HCEC 1CT (cell line): ENCODE measurements around the gene ATF7IP2.
"Not testable (repeated sequence)": the region's sequence is repeated elsewhere in the genome, so short reads cannot be mapped to it uniquely, and the experiment has no call there.

Experiments
- DNase-seq: peaks from one replicate; pipeline ENCODE4 v3.0.0-alpha.2; 2017

Gene ATF7IP2, protein sequence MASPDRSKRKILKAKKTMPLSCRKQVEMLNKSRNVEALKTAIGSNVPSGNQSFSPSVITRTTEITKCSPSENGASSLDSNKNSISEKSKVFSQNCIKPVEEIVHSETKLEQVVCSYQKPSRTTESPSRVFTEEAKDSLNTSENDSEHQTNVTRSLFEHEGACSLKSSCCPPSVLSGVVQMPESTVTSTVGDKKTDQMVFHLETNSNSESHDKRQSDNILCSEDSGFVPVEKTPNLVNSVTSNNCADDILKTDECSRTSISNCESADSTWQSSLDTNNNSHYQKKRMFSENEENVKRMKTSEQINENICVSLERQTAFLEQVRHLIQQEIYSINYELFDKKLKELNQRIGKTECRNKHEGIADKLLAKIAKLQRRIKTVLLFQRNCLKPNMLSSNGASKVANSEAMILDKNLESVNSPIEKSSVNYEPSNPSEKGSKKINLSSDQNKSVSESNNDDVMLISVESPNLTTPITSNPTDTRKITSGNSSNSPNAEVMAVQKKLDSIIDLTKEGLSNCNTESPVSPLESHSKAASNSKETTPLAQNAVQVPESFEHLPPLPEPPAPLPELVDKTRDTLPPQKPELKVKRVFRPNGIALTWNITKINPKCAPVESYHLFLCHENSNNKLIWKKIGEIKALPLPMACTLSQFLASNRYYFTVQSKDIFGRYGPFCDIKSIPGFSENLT

DNA sequence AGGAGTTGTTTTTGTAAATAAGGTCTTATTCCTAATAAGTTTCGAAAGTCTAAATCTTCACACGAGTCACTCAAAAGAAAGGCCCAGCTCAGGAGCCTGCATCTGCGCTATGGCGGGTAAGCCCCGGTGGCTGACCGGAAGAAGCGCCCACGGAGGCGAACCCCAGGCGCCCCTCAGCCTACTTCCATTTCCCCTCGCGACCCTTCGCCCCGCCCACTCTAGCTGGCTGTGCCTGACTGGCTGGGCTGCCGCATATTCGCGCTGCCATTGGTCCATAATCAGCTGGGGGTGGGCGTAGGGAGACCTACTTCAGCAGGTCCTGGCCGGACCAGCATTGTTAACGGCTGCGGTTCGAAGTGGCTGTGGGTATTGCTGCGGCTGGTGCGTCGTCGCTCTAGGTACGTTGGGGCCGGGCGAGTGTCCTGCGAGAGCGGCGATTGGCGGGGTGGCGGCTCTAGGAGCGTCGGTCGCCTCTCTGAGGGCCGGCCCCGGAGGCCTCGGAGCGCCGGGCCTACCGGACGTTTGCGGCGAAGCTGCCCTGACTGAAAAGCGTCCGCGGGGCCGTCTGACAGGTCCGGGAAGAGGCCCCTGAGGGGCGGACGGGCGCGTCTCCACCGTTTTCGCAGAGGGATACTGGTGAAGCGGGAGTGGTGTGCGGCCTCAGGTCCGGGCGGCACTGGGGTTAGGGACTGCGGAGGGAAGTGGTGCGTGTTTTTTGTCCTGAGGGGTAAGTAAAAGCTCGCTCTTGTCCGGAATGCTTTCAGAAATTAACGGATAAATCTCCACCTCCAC lies at the start of gene ATF7IP2:
ATF7IP2 (plus strand) TSS at position 337 of the 792 bp plus-strand sequence. CDS start 44,560 bp downstream, outside the sequence.
- DNase-seq = no peak

DNA sequence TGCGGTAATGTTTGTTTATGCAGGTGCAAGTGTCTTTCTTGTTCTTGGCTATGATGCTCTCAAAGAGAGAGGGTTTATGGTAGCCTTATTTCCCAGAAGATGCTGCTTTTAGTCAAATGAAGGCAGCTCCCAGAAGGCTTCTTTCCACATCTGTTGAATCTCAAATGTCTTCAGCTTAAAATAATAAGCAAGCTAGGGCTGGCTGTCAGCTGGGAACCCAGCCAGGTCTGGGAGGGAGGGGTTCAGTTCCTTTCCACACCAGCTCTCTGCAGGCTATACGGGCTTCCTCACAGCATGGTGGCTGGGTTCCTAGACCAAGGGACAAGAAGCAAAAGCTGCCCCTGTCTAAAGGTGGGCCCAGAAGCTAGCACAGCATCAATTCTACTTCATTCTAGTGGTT lies 47.4 kb upstream of the ATF7IP2 start:
- no peak for DNase-seq

DNA sequence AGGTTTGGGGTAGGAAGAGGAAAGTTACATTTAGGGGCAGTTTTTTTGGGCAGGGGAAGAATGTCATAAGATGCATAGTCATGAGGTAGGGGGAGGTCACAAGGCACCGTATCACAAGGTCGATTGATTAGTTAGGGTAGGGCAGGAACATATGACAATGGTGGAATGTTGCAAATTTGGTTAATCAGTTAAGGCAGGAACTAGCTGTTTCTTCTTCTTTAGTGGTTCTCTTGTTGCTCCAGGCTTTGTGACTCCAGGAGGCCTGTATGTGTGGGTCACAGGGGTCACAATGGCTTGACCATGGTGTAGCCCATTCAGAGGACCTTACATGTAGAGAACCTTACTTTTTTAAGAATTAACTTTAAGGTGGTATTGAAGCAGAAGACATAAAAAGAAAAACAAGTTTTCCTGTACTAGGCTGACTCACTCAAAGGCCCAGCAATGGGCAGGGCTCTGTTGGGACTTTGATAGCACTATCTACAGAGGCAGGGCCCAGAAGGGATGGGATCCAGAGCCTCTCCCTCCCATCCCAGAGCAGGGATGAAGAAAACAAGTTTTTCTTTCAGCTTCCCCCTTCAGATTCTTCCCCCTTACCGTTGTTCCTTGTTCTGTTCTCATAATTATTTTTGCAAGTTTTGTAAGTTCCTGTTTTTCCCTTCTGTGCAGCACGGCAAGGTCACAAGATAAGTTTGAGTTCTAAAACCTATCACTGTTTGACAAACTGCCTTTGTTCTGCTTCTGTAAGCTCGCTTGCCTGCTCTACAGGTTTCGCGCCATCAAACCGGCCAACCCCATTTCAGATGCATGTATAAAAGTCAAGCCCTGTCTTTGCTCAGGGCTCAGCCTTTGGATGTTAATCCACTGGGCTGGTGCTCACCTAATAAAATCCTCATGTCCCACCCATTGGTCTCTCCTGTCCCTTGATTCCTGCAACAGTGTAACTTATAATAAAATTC lies 45.8 kb upstream of the ATF7IP2 start:
- DNase-seq = no peak

DNA sequence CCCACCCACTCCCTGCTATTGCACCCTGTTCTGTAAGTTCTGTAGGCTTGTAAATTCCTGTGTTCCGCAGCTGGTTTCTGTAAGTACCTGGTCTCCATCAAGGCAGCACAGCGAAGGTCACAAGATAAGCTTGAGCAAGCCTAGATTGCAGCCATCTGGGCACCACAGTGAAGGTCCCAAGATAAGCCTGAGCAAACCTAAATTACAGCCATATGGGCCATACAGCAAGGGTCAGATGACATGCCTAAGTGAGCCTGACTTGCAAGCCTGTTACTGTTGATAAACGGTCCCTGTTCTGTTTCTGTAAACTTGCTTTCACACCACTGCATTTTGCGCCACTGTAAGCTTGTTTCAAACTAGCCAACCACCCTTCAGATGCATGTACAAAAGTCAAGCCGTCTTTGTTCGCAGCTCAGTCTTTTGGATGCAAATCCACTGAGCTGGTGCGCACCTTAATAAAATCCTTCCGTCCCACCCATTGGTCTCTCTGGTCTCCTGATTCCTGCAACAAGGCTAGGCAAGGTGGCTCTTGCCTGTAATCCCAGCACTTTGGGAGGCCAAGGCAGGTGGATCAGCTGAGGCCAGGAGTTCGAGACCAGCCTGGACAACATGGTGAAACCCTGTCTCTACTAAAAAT lies 42.6 kb upstream of the ATF7IP2 start:
- DNase-seq = no peak

DNA sequence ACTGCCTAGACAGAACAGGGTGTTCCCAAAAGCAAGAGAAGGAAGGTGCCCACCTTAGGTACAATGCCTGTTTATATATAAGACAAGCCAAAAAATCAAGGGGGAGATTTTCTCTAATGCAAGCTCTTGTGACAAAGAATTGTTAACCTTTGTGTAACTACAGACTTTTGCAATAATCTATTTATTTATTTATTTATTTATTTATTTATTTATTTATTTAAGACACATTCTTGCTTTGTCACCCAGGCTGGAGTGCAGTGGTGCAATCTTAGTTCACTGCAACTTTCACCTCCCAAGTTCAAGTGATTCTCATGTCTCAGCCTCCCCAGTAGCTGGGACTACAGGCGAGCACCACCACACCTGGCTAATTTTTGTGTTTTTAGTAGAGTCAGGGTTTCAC lies 41.2 kb upstream of the ATF7IP2 start:
- DNase-seq = not testable (repeated sequence)

DNA sequence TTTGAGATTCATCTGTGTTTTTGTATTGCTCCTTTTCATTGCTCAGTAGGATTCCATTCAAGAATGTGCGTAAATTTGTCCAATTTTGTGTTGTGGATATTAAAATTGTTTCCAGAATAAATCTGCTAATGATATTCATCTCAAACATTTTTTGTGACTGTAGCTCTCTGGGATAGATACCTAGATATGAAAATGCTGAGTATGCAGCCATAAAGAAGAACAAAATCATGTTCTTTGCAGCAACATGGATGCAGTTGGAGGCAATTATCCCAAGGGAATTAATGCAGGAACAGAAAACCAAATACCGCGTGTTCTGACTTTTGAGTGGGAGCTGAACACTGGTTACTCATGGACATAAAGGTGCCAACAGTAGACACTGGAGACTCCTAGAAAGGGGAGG lies 40.2 kb upstream of the ATF7IP2 start:
- DNase-seq = no peak

DNA sequence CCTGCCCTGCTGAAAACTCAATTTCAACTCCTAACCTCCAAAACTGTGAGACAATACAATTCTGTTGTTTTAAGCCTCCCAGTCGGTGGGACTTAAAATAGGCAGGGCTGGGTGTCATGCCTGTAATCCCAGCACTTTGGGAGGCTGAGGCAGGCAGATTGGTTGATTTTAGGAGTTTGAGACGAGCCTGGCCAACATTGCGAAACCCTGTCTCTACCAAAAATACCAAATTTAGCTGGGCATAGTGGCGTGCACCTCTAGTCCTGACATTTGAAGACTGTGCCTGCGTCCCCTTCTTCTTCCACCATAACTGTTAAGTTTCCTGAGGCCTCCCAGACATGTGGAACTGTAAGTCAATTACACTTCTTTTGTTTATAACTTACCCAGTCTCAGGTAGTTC lies 36.0 kb upstream of the ATF7IP2 start:
- no peak for DNase-seq

DNA sequence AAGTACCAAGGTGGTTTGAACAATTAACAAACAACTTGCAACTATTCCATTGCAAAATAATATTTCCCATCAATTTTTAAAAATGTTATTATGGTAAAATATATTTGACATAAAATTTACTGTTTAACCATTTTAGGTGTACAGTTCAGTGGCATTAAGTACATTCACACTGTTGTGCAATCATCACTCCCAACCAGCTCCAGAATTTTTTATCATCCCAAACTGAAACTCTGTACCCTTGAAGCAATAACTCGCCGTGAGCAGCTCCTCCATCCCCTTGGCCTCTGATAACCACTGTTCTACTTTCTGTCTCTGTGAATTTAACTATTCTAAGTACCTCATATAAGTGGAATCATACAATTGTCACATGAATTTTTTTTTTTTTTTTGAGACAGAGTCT lies 33.6 kb upstream of the ATF7IP2 start:
- no peak for DNase-seq

DNA sequence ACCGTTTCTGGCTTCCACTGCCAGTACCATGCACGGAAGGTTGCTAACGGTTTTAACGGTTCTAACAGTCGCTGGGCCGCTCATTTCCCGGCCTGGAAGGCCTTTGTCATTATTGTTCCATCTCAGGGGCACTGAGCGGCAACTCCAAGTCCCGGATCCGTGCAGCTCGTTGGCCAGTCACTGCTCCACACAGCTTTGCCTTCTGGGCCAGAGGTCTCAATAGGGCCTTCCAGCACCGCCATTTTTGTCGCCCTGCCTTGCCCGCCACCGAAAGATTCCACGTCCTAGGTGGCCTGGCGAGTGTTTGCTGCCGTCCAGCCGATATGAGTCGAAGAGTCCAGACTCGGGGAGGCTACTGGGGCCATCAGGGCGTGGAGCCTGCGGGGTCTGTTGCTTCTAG lies 30.3 kb upstream of the ATF7IP2 start:
- DNase-seq = no peak

DNA sequence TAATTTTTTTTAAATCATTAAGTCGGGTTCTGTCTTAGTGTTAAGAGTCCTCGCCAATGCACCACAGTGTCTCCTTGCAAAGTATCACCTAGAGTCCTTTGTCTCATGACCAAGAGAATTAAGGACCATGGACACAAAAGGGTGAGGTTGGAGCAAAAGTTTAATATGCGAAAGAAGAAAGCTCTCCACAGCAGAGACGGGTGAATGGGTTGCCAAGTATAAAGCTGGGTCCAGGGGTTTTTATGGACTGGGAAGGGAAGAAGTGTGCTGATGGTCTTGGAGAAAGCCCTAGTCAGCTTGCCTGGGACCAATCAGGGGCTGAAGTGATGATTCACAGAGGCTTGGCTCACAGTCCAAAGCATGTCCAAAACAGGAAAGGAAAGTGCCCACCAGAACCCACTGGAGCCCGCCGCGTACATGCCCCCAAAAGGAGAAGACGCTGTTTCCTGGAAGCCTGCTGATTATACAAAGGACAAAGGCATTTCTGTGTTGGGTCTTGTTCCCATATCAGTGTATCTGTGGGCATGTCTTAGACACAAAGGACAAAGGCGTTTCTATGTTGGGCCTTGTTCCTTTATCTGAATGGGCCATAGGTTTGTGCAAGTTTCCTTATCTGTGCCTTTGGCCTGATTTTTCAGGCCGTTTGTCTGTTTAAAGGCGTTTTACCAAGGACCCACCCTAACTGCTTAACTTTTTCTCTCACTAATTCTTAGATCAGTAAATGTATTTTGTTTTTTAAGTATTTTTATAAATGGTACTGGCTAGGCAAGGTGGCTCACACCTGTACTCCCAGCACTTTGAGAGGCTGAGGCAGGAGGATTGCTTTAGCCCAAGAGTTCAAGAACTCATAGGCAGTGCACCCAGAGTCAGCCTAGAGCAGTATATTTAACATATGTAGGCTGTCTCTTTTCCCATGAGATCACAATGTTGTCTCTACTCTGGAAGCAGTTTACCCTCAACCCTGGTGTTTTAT lies 28.7 kb upstream of the ATF7IP2 start:
- DNase-seq = no peak

DNA sequence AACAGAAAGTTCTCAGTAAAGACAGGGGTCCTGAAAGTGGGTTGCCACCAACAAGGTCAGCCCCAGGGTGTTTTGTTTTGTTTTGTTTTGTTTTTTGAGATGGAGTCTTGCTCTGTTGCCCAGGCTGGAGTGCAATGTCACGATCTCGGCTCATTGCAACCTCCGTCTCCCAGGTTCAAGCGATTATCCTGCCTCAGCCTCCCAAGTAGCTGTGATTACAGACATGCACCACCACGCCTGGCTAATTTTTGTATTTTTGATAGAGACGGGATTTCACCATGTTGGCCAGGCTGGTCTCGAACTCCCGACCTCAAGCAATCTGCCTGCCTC lies 24.1 kb upstream of the ATF7IP2 start:
- not testable (repeated sequence) for DNase-seq

DNA sequence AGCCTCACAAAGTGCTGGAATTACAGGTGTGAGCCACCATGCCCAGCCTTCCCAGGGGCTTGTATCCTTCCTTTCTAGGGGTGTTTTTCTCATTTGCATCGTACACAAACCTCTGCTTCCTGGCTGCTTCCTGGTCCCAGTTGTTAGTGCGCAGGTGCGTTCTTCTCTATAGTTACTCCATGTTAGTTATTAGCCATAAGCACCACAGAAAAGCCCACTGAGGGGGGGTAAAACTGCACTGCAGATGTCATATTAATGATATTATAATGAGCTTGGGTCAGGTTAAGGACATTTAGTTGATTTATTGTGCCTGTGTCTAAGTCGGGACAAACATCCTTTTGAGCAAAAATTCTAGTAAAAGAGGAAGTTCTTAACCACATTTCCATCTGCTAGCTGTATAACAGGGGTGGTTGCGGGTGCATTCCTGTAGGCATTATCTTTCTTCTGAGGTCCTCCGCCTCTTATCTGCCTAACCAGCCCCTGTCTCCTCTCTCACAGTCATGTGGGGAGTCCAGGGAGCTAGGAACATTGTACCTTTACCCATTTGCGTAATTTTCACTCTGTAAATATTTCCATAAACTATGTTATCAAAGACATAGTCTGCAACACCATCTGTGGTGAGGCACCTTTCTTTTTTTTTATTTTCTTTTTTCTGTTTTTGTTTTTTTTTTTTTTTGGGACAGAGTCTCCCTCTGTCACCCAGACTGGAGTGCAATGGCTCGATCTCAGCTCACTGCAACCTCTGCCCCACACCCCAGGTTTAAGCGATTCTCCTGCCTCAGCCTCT lies 23.6 kb upstream of the ATF7IP2 start:
- no peak for DNase-seq

DNA sequence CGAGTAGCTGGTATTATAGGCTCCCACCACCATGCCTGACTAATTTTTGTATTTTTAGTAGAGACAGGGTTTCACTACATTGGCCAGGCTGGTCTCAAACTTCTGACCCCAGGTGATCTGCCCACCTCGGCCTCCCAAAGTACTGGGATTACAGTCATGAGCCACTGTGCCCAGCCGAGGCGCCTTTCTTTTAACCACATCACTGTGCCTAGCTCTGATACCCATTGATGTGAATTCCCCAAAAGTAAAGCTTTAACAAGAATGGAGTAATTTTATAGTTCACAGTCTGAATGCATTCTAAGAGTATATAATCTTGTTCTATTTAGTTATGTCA lies 23.0 kb upstream of the ATF7IP2 start:
- not testable (repeated sequence) for DNase-seq

DNA sequence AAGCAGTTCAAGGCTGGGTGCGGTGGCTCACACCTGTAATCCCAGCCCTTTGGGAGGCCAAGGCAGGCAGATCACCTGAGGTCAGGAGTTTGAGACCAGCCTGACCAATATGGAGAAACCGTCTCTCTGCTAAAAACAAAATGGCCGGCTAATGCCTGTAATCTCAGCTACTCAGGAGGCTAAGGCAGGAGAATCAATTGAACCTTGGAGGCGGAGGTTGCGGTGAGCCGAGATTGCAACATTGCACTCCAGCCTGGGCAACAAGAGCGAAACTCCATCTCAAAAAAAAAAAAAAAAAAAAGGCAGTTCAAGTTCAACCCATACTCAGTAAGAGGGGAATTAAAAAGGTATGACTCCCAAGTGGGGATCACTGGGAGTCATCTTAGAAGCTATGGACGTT lies 19.2 kb upstream of the ATF7IP2 start:
- not testable (repeated sequence) for DNase-seq

DNA sequence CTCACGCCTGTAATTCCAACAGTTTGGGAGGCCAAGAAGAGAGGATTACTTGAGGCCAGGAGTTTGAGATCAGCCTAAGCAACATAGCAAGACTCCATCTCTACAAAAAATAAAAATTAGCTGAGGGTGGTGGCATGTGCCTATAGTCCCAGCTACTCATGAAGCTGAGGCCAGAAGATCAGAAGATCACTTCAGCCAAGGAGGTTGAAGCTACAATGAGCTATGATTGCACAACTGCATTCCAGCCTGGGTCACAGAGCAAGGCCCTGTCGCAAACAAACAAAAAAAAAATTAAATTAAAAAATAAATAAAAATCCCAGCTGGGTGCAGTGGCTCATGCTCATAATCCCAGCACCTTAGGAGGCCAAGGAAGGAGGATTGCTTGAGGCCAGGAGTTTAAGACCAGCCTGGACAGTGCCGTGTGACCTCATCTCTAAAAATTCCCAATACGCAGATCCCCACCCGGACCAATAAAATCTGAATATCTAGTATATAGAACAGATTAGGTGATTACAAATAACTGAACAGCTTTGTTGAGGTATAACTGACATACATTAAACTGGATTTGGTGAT lies 18.2 kb upstream of the ATF7IP2 start:
- DNase-seq = no peak

DNA sequence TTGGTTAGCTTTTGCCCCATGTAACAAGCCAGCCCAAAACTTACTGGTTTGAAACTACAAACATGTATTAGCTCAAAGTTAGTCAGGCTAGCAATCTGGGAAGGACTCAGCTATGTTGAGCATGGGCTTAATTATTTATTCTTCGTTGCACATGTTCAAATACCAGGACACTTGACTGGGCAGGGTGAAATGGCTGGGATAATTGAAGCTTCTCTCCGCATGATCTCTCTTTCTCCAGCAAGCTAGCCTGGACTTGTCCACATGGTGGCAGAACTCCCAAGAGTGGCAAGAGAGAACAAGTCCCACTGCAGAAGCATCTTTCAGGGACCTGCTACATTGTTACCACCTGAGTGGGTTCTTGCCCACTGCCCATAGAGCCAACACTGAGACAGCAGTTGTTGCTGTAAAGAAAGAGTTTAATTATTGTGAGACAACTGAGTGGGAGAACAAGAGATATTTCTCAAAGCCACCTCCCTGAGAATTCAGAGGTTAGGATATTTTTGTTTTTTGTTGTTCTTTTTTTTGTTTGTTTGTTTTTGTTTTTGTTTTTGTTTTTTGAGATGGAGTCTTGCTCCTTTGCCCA lies 16.8 kb upstream of the ATF7IP2 start:
- DNase-seq = no peak

DNA sequence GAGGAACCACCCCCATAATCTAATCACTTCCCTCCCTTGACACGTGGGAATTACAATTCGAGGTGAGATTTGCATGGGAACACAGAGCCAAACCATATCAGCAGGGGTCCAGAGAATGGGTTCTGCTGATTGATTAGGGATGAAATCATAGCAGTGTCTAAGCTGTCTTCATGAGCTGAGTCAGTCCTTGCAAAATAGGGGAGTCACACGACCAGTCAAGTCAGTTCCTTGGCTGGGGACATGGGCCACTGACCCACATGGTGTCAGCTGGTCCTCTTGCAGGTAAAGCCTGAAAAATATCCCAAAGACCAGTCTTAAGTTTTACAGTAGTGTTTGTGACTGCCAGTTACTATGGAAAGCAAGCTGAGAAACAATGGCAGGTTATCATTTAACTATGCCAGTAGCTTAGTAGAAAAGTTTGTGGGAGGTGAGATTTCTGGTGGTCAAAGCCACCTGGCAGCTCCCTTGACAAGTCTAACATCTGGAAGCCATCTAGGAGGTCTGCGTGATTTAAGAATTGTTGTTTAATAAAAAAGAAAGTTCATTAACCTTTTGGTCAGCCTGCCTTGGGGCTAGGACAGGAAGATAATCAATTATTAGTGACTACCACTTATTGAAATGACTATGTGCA lies 15.7 kb upstream of the ATF7IP2 start:
- no peak for DNase-seq

DNA sequence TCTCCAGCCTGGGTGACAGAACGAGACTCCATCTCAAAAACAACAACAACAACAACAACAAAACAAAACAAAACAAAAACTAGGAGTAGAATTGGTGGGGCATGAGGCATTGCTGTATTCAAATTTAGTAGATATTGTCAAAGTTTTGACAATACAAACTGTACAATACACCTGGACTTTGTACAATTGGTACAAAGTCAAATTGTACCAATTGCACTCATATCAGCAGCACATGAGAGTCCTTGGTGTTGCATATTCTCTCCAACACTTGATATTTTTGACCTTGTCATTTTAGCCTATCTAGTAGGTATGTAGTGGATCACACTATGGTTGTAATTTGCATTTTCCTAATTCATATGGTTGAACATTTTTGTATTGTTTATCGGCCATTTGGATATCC lies 14.3 kb upstream of the ATF7IP2 start:
- no peak for DNase-seq

DNA sequence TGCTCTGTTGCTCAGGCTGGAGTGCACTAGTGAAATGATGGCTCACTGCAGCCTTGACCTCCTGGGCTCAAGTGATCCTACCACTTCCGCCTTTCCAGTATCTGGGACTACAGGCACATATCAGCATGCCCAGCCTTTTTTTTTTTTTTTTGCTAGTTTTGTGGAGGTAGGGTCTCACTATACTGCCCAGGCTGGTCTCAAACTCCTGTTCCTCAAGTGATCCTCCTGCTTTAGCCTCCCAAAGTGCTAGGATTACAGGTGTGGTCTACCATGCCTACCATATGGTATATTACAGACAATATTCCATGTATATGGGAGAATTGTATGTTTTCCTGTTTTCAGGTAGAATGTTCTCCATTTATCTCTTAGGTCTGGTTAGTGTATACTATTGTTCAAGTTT lies 12.3 kb upstream of the ATF7IP2 start:
- no peak for DNase-seq
